SU-DHL-6 (cell line): ENCODE data around the gene SPCS1.

Experiments used
- CTCF ChIP-seq: fragments of 200-600 bp; sonication (generic); IDR thresholded peaks from one replicate; pipeline ENCODE4 v1.5.1; 2017; ENCODE audit warnings: antibody characterized with exemption, mild to moderate bottlenecking, low read length, moderate library complexity; ENCODE audit not compliant: insufficient read depth, poor library complexity, severe bottlenecking
- EZH2phosphoT487 ChIP-seq: fragments of 200-600 bp; sonication (generic), shearing (Covaris generic); conservative IDR thresholded peaks from 2 replicates; pipeline ENCODE4 v1.6.1; 2018; ENCODE audit warnings: mild to moderate bottlenecking, antibody characterized with exemption, low read length, moderate library complexity, mixed read lengths

- TF ChIP-seq CTCF: no peak
- TF ChIP-seq EZH2phosphoT487: no peak
These were observed 15.3 kb downstream of the SPCS1 start for GRCh38 chr3:52721002-52721729.
